HG02571 (cell line): ENCODE measurements around the gene FHOD1.

Experiments
- ATAC-seq: cut with Tn5 transposase; IDR thresholded peaks from one replicate; pipeline ENCODE4 v1.9.1; 2021; ENCODE audit warnings: mild to moderate bottlenecking, moderate library complexity; ENCODE audit not compliant: unreplicated experiment

FHOD1 gene

DNA sequence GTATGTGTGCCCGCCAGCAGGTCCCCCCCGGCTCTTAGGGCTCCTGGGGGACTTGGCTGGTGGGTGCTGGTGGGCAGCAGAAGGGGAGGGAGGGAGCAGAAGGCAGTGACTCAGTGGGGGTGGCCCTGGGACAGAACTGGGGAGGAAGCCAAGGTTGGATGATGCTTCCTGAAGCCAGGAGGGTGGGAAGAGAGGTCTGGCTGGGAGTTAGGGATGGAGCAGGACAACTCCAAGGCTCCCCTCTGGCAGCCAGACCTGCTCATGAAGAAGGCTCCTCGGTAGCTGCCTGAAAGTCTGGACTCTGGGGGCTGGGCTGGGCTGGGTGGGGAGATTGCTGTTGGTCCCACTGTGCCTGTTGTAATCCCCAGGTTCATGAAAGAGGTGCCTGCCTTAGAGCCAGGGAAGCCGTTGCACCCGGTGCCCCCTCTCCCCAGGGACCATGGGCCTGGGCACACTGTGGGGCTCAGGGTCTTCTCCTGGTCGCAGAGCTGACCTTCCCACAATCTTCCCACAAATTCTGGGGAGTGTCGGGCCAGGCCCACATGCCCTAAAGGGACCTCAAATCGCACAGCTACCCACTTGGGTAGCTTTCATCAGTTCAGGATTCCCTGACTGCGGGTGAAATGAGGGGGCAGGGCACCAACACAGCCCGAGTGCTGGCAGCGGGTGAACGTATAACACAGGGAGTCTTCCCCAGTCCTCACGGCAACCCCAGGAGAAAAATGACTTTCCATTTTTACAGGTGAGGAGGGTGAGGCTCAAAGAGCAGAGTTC, 30.9 kb upstream of the FHOD1 start:
- no peak for ATAC-seq

DNA sequence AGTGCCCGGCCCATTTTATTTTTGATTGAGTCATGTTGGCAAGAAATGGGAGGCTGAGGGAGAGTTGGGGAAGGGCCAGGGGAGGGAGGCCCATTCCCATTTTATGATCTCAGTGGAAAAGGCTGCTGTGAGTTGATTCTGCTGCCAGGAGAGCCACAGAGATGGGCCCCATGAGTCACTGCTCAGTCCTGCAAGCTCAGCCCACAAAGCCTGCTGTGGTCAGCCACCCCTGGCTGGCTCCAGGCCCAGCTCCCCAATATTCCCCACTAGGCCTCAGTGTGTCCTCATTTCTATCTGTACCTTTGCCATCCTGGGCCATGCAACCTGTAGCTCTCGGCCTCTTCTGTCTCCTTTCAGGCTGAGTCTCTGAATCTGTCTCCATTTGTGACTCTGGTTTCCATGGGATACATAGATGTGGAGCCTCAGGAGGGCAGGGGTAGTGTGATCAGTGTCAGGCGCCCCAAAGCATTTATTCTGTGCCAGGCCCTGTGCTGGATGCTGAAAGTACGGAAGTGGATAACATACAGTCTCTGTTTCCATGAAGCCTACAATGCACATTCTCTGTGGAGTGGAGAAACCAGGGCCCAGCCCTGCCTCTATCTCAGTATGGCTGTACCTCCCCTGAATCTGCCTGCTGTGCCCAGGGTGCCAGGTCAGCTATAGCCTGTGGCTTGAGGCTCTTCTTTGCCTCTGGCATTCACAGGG, 30.2 kb upstream of the FHOD1 start:
- no peak for ATAC-seq

DNA sequence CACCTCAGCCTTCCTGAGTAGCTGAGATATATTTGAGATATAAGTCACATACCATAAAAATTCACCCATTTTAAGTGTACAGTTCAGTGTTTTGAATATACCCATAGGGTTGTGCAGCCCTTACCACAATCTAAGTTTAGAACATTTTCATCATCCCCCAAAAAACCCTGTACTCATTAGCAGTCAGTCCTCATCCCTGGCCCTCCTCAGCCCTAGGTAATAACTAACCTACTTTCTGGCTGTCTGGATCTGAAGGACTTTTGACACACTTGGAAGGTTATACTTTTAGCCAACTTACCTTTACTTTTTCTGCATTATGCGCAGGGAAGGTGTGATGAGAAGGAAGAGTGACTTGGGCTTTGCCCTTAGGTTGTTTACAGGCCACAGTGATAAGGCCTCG, 28.0 kb upstream of the FHOD1 start:
- ATAC-seq, result no peak

DNA sequence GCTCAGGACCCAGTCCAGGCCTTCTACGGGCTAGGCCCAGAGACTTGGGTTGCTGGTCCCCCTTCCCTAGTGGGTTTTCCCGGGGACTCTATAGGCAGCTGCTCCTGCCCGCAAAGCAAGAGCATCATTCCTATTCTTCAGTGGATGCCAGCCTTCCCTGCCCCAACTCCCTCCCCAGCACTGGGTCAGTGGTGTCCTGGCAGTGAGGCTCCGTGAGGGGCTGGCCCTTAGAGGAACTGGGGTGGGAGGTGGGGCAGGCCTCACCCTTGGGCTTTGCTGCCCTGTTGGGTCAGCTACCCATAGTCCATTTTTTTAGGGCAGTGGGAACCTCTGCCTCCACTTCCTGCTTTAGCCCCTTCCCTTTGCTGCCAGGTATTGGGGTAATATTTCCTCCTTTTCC, 24.2 kb upstream of the FHOD1 start:
- ATAC-seq, result no peak

DNA sequence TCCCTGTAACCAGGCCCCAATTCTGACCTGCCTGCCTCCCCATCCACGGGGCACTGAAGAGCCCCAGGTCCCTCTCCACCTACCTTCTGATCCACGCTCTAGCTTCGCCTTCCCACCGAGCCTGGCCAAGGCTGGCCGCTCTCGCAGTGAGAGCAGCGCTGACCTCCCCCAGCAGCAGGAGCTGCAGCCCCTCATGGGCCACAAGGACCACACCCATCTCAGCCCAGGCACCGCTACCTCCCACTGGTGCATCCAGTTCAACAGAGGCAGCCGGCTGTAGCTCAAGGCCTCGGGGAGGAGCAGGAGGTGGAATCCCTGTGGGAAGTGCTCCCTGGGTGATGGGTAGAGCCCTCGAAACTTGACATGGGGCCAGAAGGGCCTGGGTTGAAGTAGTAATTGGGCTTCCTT, 23.7 kb upstream of the FHOD1 start:
- no peak for ATAC-seq

DNA sequence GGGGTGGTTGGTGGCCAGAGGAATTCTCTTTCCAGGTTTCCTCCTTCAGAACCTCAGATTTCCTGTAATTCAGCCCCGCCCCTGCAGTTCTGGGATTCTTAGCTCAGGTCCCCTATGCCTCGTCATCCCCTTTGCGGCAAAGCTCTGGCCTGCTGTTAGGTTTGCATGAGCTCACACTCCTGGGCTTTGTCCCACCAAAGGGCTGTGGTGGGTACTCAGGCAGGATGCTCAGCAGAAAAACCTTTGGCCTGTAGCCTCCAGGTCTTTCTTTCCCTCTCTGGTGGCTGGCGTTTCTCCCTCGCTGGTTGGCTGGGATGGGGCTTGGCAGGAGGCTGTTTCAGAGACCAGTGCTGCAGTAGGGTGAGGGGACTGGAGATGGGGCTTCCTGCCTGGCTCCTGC, 22.5 kb upstream of the FHOD1 start:
- no peak for ATAC-seq

DNA sequence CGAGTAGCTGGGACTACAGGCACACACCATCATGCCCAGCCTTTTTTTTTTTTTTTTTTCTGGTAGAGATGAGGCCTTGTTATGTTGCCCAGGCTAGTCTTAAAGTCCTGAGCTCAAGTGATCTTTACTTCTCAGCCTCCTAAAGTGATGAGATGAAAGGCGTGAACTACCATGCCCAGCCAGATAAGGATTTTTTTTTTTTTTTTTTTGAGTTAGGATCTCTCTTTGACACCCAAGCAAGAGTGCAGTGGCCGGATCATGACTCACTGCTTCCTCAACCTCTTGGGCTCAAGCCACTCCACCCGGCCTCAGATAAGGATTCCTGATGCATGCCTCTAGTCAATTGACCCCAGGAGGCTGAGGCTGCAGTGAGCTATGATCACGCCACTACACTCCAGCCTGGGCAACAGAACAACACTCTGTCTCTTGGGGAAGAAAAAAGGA, 20.9 kb upstream of the FHOD1 start:
- ATAC-seq, result no peak

DNA sequence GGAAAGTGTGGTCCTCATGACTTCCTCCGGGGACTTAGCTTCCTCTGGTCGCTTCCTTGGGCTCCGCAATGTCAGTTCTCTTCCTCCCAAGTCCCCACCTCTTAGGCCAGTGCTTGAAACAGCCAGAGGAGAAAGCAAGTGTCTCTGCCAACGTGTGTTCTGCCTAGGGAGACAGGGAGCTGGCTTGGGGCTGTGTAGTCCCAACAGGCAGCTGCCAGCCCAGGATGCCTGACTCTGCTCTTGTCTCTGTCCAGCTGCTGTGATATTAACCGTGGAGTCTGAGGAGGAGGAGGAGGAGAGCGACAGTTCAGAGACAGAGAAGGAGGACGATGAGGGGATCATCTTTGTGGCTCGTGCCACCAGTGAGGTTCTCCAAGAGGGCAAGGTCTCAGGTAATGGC, 18.6 kb upstream of the FHOD1 start:
- ATAC-seq, result no peak

DNA sequence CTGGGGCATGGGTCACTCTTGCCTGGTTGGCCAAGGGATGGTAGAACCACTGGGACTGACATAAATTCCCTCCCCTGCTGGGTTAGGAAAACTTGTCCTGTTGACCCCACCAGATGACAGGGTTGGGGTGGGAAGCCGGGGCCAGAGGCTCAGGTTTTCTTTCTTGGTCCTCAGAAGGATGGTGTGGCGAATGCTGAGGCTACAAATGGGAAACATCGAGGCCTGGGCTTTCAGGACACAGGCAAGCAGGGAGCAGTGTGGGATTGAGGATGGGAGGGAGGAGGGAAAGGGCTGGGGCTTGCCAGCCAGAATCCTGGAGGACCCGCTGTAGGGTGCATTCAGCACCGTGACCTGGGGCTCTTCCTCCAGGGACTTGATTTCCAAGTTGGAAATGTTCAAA, 17.6 kb upstream of the FHOD1 start:
- no peak for ATAC-seq

DNA sequence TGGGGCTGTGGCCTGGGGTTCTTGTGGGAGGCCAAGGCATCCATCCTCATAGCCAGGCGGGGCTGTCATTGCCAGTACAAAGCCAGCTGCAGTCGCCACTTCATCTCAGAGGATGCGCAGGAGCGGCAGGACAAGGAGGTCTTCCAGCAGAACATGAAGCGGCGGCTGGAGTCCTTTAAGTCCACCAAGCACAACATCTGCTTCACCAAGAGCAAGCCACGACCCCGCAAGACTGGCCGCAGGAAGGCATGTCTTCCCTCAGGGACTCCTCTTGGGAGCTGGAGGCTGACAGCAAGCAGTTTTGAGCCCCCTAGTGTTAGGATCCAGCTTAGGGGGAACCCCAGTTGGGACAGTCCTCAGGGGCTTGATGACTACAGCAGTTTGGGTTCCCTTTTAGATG, 17.0 kb upstream of the FHOD1 start:
- ATAC-seq, result no peak

DNA sequence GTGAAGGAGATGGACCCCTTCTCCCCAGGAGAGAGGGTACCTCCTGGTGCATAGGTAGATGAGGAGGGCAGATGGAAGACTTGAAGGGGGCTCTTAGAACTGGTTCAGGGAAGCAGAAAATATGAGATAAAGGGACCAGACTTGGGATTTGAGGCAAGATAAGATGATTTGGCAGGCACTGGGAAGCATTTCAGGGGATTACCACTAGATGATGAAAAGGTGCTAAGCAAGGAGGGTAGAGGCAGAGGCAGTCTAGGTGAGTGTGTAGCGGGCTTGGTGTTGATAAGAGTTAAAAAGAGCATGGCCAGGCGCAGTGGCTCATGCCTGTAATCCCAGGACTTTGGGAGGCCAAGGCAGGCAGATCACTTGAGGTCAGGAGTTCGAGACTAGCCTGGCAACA, 15.9 kb upstream of the FHOD1 start:
- no peak for ATAC-seq

DNA sequence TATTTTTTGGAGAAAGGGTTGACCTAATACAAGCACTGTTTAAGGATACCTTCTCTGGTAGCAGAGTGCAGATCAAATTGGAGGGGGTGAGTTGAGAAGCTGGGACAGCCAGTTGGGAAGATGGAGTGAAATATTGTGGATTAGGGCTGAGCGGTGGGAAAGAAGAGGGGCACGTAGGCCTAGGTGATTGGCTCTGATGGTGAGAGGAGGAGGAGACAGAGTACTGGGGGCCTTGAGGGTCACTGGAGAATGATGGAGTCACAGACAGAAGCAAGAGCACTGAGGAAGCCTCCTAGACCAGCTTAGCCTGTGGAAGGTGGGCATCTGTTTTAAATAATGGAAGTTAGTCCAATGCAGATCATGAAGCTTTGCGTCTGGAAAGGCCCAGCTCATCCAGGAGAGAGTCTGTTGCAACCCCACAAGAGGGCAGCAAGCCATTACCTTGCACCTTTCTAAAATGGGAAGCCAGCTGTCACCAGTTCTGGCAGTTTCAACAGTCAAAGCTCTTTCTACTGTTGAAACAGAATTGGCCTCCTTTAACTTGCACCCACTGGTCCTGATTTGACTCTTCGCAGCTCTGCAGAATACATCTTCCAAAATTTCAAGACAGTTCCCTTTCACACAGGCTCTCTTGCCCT, 13.3 kb upstream of the FHOD1 start:
- no peak for ATAC-seq

DNA sequence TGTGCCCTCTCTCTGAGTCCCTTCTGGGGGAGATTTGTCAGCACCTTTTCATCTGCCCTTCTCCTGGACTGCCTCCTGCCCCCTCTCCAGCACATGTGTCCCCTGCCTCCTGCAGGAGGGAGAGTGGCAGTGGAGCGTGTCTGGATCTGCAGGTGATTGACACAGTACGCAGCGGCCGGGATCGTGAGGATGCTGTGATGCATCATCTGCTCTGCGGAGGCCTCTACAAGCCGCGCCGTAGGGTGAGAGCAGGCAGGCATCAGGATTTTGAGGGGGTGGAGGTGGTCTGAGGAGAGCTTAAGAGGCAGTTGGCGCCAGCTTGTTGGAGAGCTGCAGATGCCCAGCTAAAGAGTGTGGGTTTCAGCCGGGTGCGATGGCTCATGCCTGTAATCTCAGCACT, 12.4 kb upstream of the FHOD1 start:
- no peak for ATAC-seq

DNA sequence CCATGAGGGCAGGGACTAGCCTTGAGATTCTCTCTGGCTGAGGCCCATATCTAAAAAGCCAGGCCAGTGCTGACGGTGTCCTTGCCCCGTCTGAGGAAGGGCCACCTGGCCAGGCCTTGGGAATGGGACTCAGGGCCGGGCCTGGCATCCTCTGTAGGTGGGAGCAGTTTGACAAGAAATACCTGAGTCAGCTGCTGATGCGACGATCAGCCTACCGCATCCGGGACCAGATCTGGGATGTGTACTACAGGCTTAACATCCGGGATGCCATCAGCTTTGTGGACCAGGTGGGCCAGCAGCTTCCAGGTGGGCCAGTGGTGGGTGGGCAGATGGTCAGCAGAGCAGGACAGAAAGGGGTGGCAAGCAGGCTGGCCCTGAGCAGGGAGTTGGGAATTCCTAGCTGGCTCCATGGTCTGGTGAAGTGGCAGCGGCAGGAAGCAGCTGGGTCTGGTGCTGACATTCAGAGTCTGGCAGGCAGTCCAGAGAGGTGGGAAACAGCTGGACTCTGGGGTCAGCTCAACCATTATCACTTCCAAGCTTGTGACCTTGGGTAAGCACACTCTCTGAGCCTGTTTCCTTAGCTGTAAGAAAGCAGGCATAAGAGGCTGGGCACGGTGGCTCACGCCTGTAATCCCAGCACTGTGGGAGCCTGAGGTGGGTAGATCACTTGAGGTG, 11.0 kb upstream of the FHOD1 start:
- ATAC-seq, result no peak

DNA sequence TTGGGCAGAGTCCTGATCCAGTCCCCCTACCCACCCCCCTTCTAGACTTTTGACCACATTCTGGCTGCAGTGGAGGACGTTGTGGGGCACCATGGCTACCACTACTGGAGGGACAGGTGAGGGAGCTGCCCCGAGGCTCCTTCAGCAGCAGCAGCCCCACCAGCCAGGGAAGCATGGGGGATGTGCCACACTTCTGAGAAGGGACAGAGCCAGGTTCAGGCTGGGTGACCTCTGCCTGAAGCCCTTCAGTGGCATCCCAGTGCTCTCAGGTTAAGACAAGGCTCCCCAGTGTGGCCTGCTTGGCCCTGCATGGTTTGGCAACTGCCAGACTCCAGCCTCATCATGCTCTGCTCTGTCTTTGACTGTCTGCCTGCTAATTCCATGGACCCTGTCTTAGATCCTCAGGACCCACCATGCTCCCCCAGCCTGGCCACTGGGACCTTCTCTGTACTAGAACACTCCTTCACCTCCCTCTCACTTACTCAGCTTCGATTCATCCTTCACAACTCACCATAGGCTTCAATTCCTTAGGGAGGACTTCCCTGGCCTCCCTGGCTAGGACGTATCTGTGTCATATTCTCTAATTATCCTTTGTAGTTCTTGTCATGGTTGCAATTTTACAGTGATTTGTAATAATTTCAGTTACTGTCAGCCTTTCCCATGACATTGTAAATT, 10.3 kb upstream of the FHOD1 start:
- ATAC-seq, result no peak

DNA sequence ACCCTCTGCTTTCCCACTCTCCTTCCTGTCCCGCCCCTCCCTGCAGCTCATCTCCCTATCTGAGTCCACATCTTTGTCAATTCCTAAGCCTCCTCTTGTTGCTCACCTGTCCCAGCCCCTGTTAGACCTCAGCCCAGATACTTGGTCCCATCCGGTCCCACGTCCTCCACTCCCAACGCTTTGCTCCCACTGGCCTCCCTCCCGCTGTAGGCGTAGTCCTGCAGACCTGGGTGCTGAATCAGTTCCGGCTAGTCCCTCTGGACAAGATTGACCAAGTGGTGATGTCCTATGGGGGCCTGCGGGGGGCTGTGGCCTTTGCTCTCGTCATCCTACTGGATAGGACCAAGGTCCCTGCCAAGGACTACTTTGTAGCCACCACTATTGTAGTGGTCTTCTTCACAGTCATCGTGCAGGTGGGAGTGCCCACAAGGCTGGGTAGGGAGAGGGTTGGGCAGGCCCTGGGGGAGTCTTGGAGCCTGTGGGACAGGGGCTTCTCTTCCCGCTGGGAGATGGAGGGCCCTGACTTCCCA, 9.5 kb upstream of the FHOD1 start:
- ATAC-seq, result no peak

DNA sequence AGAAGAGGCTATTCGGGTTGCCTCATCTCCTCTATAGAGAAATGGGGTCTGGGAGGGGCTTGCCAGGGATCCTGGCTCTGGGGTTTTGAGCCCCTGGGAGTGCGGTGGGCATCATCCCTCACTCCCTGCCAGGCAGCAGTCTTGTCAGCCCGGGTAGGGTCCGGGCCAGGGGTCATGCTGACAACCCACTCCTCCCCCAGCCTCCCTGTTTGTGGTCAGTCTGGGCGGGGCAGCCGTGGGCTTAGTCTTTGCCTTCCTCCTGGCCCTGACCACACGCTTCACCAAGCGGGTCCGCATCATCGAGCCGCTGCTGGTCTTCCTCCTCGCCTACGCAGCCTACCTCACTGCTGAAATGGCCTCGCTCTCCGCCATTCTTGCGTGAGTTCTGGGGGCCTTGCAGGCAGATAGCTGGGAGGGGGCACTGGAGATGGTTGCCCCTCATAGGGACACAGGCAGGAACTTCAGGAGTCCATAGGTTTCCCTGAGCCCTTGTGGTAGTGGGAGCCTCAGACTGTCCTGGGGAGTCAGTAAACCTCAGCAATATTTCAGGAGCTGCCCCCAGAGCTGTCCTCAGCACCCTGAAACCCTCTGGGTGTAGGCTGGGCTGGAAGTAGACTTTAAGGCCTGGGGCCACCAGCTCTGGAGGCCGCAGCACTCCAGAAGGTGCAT, 8.4 kb upstream of the FHOD1 start:
- no peak for ATAC-seq

DNA sequence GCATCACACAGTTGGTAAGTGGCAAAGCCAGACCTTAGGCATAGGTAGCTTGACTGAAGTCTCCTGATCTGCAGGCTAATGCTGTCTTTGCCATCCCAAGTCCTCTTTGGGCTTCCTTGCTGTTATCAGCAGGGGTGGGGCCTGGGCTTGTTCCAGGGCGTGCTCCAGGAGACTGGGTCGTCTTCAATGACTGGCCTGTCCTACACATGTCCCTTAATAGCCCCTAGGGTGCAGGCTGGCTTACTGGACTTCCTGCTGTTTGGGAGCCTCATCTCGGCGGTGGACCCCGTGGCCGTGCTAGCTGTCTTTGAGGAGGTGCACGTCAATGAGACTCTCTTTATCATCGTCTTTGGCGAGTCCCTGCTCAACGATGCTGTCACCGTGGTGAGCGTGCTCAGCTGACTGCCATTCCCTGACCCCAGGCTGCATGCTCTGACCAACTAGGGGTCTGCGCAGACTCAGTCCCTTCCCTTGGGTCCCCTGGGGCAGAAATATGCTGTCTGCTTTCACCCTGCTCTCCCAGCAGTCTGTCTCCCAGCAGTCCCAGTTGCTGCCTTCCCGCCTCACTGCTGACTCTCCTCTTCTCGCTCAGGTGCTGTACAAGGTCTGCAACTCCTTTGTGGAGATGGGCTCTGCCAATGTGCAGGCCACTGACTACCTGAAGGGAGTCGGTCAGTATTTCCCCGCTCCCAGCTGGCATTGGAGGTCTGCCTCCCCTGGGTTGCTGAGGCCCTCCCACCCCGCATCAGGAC, 7.7 kb upstream of the FHOD1 start:
- ATAC-seq, result no peak
